ENCODE results near the gene DEAF1.

Gene DEAF1

GRCh38 chr11:617912-618682, 76.9 kb downstream of the DEAF1 start:
- no peak for DNase-seq (ENCODE audit: low read depth in 1 of 2, low spot score in 1 of 2)
- in situ Hi-C loops (cut with HindIII; ENCODE audit: low pct_unique_long_range_greater_than_20kb, low sequenced_read_pairs), result no loop called here
- TF ChIP-seq JUND (IDR thresholded peaks at IDR 0.05; ENCODE audit: low read depth), result no peak

- in situ Hi-C loops (cut with HindIII; ENCODE audit: low pct_unique_long_range_greater_than_20kb, low sequenced_read_pairs), result no loop called here
- DNase-seq (ENCODE audit: low read depth in 1 of 2, low spot score in 1 of 2), result no peak
- no peak for TF ChIP-seq JUND (IDR thresholded peaks at IDR 0.05; ENCODE audit: low read depth)
These were observed 77.7 kb downstream of the DEAF1 start for GRCh38 chr11:617199-617911.

- no peak for DNase-seq (ENCODE audit: low read depth in 1 of 2, low spot score in 1 of 2)
- TF ChIP-seq JUND (IDR thresholded peaks at IDR 0.05; ENCODE audit: low read depth), result no peak
- in situ Hi-C loops (cut with HindIII; ENCODE audit: low pct_unique_long_range_greater_than_20kb, low sequenced_read_pairs), result no loop called here
These were observed 78.5 kb downstream of the DEAF1 start for GRCh38 chr11:616320-617198.

- in situ Hi-C loops (cut with HindIII; ENCODE audit: low pct_unique_long_range_greater_than_20kb, low sequenced_read_pairs), result no loop called here
- TF ChIP-seq JUND (IDR thresholded peaks at IDR 0.05; ENCODE audit: low read depth), result no peak
- DNase-seq (ENCODE audit: low read depth in 1 of 2, low spot score in 1 of 2), result peak; percentile 81 to 84
These were observed 79.3 kb downstream of the DEAF1 start, which contains the start of gene IRF7 for GRCh38 chr11:615504-616319. TSS of gene IRF7 (minus strand) at chr11:615950. CDS start at chr11:615364, 586 bp downstream.

GRCh38 chr11:614623-615503, 80.2 kb downstream of the DEAF1 start:
- TF ChIP-seq JUND (IDR thresholded peaks at IDR 0.05; ENCODE audit: low read depth), result no peak
- in situ Hi-C loops (cut with HindIII; ENCODE audit: low pct_unique_long_range_greater_than_20kb, low sequenced_read_pairs), result no loop called here
- no peak for DNase-seq (ENCODE audit: low read depth in 1 of 2, low spot score in 1 of 2)

- DNase-seq (ENCODE audit: low read depth in 1 of 2, low spot score in 1 of 2), result no peak
- in situ Hi-C loops (cut with HindIII; ENCODE audit: low pct_unique_long_range_greater_than_20kb, low sequenced_read_pairs), result no loop called here
- TF ChIP-seq JUND (IDR thresholded peaks at IDR 0.05; ENCODE audit: low read depth), result no peak
These were observed 80.9 kb downstream of the DEAF1 start for GRCh38 chr11:614021-614622.

GRCh38 chr11:613369-613968, 81.6 kb downstream of the DEAF1 start:
- in situ Hi-C loops (cut with HindIII; ENCODE audit: low pct_unique_long_range_greater_than_20kb, low sequenced_read_pairs), result no loop called here
- DNase-seq (ENCODE audit: low read depth in 1 of 2, low spot score in 1 of 2), result peak; percentile 55 to 76
- TF ChIP-seq JUND (IDR thresholded peaks at IDR 0.05; ENCODE audit: low read depth), result no peak

- no peak for TF ChIP-seq JUND (IDR thresholded peaks at IDR 0.05; ENCODE audit: low read depth)
- in situ Hi-C loops (cut with HindIII; ENCODE audit: low pct_unique_long_range_greater_than_20kb, low sequenced_read_pairs), result no loop called here
- no peak for DNase-seq (ENCODE audit: low read depth in 1 of 2, low spot score in 1 of 2)
These were observed 82.1 kb downstream of the DEAF1 start for GRCh38 chr11:612961-613300.

GRCh38 chr11:612201-612960, 82.6 kb downstream of the DEAF1 start:
- TF ChIP-seq JUND (IDR thresholded peaks at IDR 0.05; ENCODE audit: low read depth), result no peak
- DNase-seq (ENCODE audit: low read depth in 1 of 2, low spot score in 1 of 2), result peak in 1 of 2 experiments; percentile 50
- in situ Hi-C loops (cut with HindIII; ENCODE audit: low pct_unique_long_range_greater_than_20kb, low sequenced_read_pairs), result no loop called here
